ENCODE data around the gene RFTN1.

- TF ChIP-seq CTCF (IDR thresholded peaks at IDR 0.05) (no peak), POLR2A (IDR thresholded peaks at IDR 0.05) (no peak)
These were observed 212.6 kb downstream of the RFTN1 start for GRCh38 chr3:16300881-16301359.

Data from testis (tissue), 2 donors.